HL-60 (cell line): Measurements from ENCODE around the gene FAM200B.

Experiments
- CTCF ChIP-seq: IDR thresholded peaks from one replicate; pipeline ENCODE4 v1.5.1; 2011; ENCODE audit warnings: low read length, control low read depth, inconsistent platforms; ENCODE audit not compliant: insufficient read depth
- GABPA ChIP-seq: IDR thresholded peaks from 2 replicates; pipeline ENCODE4 v1.6.1; 2012; ENCODE audit warnings: low read depth
- POLR2AphosphoS5 ChIP-seq: IDR thresholded peaks from 2 replicates; pipeline ENCODE4 v1.6.1; 2012; ENCODE audit warnings: low read depth
- REST ChIP-seq: IDR thresholded peaks from 2 replicates; pipeline ENCODE4 v1.6.1; 2012; ENCODE audit warnings: low read depth; ENCODE audit not compliant: insufficient replicate concordance

DNA sequence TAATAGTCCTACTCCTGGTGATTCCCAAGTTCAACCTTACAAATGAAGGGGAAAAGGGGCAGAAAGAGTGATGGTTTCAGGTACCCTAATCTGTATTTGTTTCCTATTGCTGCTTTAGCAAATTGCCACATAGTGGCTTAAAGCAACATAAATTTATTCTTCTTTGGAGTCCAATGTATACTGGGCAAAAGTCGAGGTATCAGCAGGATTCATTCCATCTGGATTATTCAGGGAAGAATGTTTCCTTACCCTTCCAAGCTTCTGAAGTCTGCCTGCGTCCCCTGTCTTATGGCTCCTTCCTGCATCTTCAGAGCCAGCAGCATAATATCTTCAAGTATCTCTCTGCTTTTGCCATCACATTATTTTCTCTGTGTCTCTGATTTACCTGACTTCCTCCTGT lies 11.0 kb downstream of the FAM200B start:
- TF ChIP-seq CTCF: no peak
- TF ChIP-seq REST: no peak
- no peak for TF ChIP-seq POLR2AphosphoS5
- no peak for TF ChIP-seq GABPA
